ENCODE measurements around the gene PRKAA1. TPM values are rescaled to one million over a fixed set of nuclear protein-coding genes. Genes with fewer than 3 reads are reported as not detected.

Gene PRKAA1
- total RNA-seq, 1 donor from 2014 or later, result 95.4 TPM

Other genes with a start within 250 kb of the PRKAA1 start
- gene PTGER4, start 118.5 kb downstream of the PRKAA1 start, total RNA-seq (ENCODE audit: unreplicated experiment), result 0.26 TPM
- gene TTC33, start 42.4 kb downstream of the PRKAA1 start, total RNA-seq (ENCODE audit: unreplicated experiment), result 8.6 TPM
- 1,272 TPM for gene RPL37, start 36.8 kb upstream of the PRKAA1 start, total RNA-seq (ENCODE audit: unreplicated experiment)
- 3.7 TPM for gene CARD6, start 43.0 kb upstream of the PRKAA1 start, total RNA-seq (ENCODE audit: unreplicated experiment)
- 1.5 TPM for gene C7, start 111.1 kb upstream of the PRKAA1 start, total RNA-seq (ENCODE audit: unreplicated experiment)

Measured in endothelial cell (in vitro differentiated cells).